H1 (cell line): Measurements from ENCODE around the gene MAP4K4. TPM values are rescaled to one million over a fixed set of nuclear protein-coding genes. Genes with fewer than 3 reads are reported as not detected.

Source experiments
- CTCF ChIA-PET: fragments of 300-600 bp; sonication (Branson Sonifier 250); formaldehyde crosslinking; loops from one replicate; lab custom pipeline; 2021; ENCODE audit not compliant: partially characterized antibody; lab: Charles Lee
- POLR2A ChIA-PET: fragments of 300-600 bp; sonication (Branson Sonifier 250); formaldehyde crosslinking; loops from one replicate; lab custom pipeline; 2021; ENCODE audit warnings: inconsistent platforms; ENCODE audit not compliant: partially characterized antibody; lab: Charles Lee
- DNase-seq, 2 experiments: peaks; one replicate each; pipeline versions ENCODE4 v3.0.0 to v3.0.0-alpha.2; 2010 to 2022; ENCODE audit warnings: low spot score in 2 of 2, low read depth in 1 of 2, mixed read lengths in 1 of 2
- FAIRE-seq: peaks from 2 replicates; lab custom pipeline; 2011; peaks lifted over from hg19 to GRCh38; lab: Jason Lieb, UNC
- H2AFZ ChIP-seq: 2 replicates; pipeline ENCODE4 v1.8.1; 2012; ENCODE audit warnings: low read length, inconsistent platforms
- H2AK5ac ChIP-seq: 2 replicates; pipeline ENCODE4 v1.6.1; 2013; ENCODE audit warnings: low read depth, low read length
- H2BK120ac ChIP-seq: replicated peaks from 2 replicates; pipeline ENCODE3; 2013; ENCODE audit warnings: low read depth, low read length, inconsistent platforms
- H2BK12ac ChIP-seq: 2 replicates; pipeline ENCODE4 v1.6.1; 2013; ENCODE audit warnings: low read depth, low read length
- H2BK15ac ChIP-seq: 2 replicates; pipeline ENCODE4 v1.6.1; 2013; ENCODE audit warnings: low read length
- H2BK20ac ChIP-seq: 2 replicates; pipeline ENCODE4 v1.6.1; 2013; ENCODE audit warnings: low read length
- H2BK5ac ChIP-seq: 2 replicates; pipeline ENCODE4 v1.6.1; 2013; ENCODE audit warnings: low read depth, low read length
- H3K14ac ChIP-seq: 2 replicates; pipeline ENCODE4 v1.6.1; 2013; ENCODE audit warnings: inconsistent platforms; ENCODE audit not compliant: insufficient read length
- H3K18ac ChIP-seq: 2 replicates; pipeline ENCODE4 v1.6.1; 2013; ENCODE audit warnings: low read length; ENCODE audit errors: extremely low read depth
- H3K23ac ChIP-seq: 2 replicates; pipeline ENCODE4 v1.6.1; 2013; ENCODE audit warnings: inconsistent platforms; ENCODE audit not compliant: insufficient read length
- H3K23me2 ChIP-seq: 2 replicates; pipeline ENCODE4 v1.6.1; 2013; ENCODE audit warnings: low read depth, low read length
- H3K27ac ChIP-seq: 2 replicates; pipeline ENCODE4 v1.6.1; 2011; ENCODE audit warnings: low read depth, low read length, inconsistent platforms
- H3K27me3 ChIP-seq, 4 experiments: replicated peaks in 1 of 4; 1 replicate in 1 of 4; 2 replicates in 3 of 4; pipeline versions ENCODE4 v1.6.1 to v1.8.1; 2011 to 2013; ENCODE audit warnings: low read length in 3 of 4, mild to moderate bottlenecking in 3 of 4, inconsistent platforms in 2 of 4, mixed read lengths in 2 of 4, moderate library complexity in 1 of 4; ENCODE audit not compliant: control insufficient read depth in 3 of 4, insufficient read depth in 3 of 4; ENCODE audit errors: extremely low read depth in 1 of 4
- H3K36me3 ChIP-seq, 4 experiments: 2 replicates each; pipeline versions ENCODE4 v1.6.1 to v1.8.1; 2011 to 2013; ENCODE audit warnings: mild to moderate bottlenecking in 4 of 4, low read length in 3 of 4, moderate library complexity in 2 of 4, control low read depth in 1 of 4, inconsistent platforms in 1 of 4; ENCODE audit not compliant: insufficient read depth in 4 of 4, control insufficient read depth in 2 of 4
- H3K4ac ChIP-seq: replicated peaks from 2 replicates; pipeline ENCODE3; 2013; ENCODE audit warnings: low read length, low read depth, mixed read lengths, inconsistent platforms; ENCODE audit not compliant: insufficient read length
- H3K4me1 ChIP-seq, 4 experiments: replicated peaks in 1 of 4; 1 replicate in 1 of 4; 2 replicates in 3 of 4; pipeline versions ENCODE4 v1.6.1 to v1.8.1; 2011 to 2013; ENCODE audit warnings: low read length in 3 of 4, inconsistent platforms in 2 of 4, mixed read lengths in 1 of 4; ENCODE audit not compliant: insufficient read depth in 4 of 4, control insufficient read depth in 3 of 4
- H3K4me2 ChIP-seq, 2 experiments: 2 replicates each; pipeline versions ENCODE4 v1.6.1 to v1.8.1; 2011 to 2013; ENCODE audit warnings: low read depth in 2 of 2, low read length in 2 of 2, control low read depth in 1 of 2, inconsistent platforms in 1 of 2, mild to moderate bottlenecking in 1 of 2; ENCODE audit not compliant: insufficient read depth in 1 of 2
- H3K4me3 ChIP-seq, 4 experiments: fragments of 200-600, 300-600 bp in 1 of 4; sonication (generic), shearing (Covaris generic), sonication (Bioruptor Twin) in 1 of 4; 2 replicates each; pipeline versions ENCODE4 v1.5.1 to v1.8.1; 2011 to 2016; ENCODE audit warnings: low read length in 4 of 4, low read depth in 3 of 4, control low read depth in 2 of 4, inconsistent platforms in 2 of 4, mild to moderate bottlenecking in 2 of 4, mixed read lengths in 1 of 4, moderate library complexity in 1 of 4; ENCODE audit not compliant: insufficient read depth in 2 of 4; ENCODE audit errors: extremely low read depth in 1 of 4
- H3K56ac ChIP-seq: replicated peaks from 2 replicates; pipeline ENCODE3; 2013; ENCODE audit warnings: low read depth, mild to moderate bottlenecking, mixed read lengths, low read length, inconsistent platforms; ENCODE audit not compliant: insufficient read length
- H3K79me1 ChIP-seq: 2 replicates; pipeline ENCODE4 v1.6.1; 2013; ENCODE audit warnings: low read depth, low read length, control low read depth
- H3K79me2 ChIP-seq, 2 experiments: 2 replicates each; pipeline versions ENCODE4 v1.6.1 to v1.8.1; 2012 to 2013; ENCODE audit warnings: low read length in 2 of 2, mild to moderate bottlenecking in 2 of 2, inconsistent platforms in 1 of 2; ENCODE audit not compliant: insufficient read depth in 2 of 2, control insufficient read depth in 1 of 2
- H3K9ac ChIP-seq, 4 experiments: replicated peaks in 1 of 4; 1 replicate in 1 of 4; 2 replicates in 3 of 4; pipeline versions ENCODE4 v1.6.1 to v1.8.1; 2011 to 2013; ENCODE audit warnings: low read depth in 3 of 4, low read length in 3 of 4, control low read depth in 2 of 4, mild to moderate bottlenecking in 2 of 4, moderate library complexity in 2 of 4, inconsistent platforms in 1 of 4; ENCODE audit errors: extremely low read depth in 1 of 4
- H3K9me3 ChIP-seq, 2 experiments: 2 replicates each; pipeline versions ENCODE4 v1.6.1 to v1.8.1; 2012 to 2013; ENCODE audit warnings: mild to moderate bottlenecking in 2 of 2, moderate library complexity in 2 of 2, control low read depth in 1 of 2, inconsistent platforms in 1 of 2, low read depth in 1 of 2, low read length in 1 of 2, mixed read lengths in 1 of 2; ENCODE audit not compliant: insufficient read depth in 2 of 2
- H4K20me1 ChIP-seq, 2 experiments: replicated peaks in 1 of 2; 2 replicates each; pipeline versions ENCODE3 to v1.8.1; 2011 to 2013; ENCODE audit warnings: inconsistent platforms in 2 of 2, low read length in 2 of 2, mild to moderate bottlenecking in 1 of 2; ENCODE audit not compliant: insufficient read depth in 2 of 2, control insufficient read depth in 1 of 2
- H4K5ac ChIP-seq: 2 replicates; pipeline ENCODE4 v1.6.1; 2013; ENCODE audit warnings: low read length, low read depth, mixed read lengths, inconsistent platforms; ENCODE audit not compliant: insufficient read length
- H4K8ac ChIP-seq: 2 replicates; pipeline ENCODE4 v1.8.0; 2013; ENCODE audit warnings: mild to moderate bottlenecking, moderate library complexity, low read length, inconsistent platforms; ENCODE audit not compliant: insufficient read depth; ENCODE audit errors: extremely low read depth
- H4K91ac ChIP-seq: replicated peaks from 2 replicates; pipeline ENCODE3; 2013; ENCODE audit warnings: low read length, mixed read lengths, inconsistent platforms; ENCODE audit not compliant: insufficient read length
- BCL11A ChIP-seq, 2 experiments: IDR thresholded peaks; one replicate each; pipeline ENCODE4 v1.6.1; 2011; ENCODE audit warnings: low read depth in 2 of 2, low read length in 2 of 2, mild to moderate bottlenecking in 2 of 2
- CREB1 ChIP-seq: IDR thresholded peaks from 2 replicates; pipeline ENCODE4 v1.6.1; 2012; ENCODE audit warnings: inconsistent platforms
- CTCF ChIP-seq, 3 experiments: IDR thresholded peaks; 1 replicate in 2 of 3; 2 replicates in 1 of 3; pipeline versions ENCODE4 v1.5.1 to v1.6.1; 2011; ENCODE audit warnings: low read length in 3 of 3, mild to moderate bottlenecking in 3 of 3, inconsistent platforms in 2 of 3, low read depth in 1 of 3, moderate library complexity in 1 of 3; ENCODE audit not compliant: insufficient read depth in 1 of 3; ENCODE audit errors: control extremely low read depth in 1 of 3
- RAD21 ChIP-seq, 2 experiments: IDR thresholded peaks in 1 of 2; conservative IDR thresholded peaks in 1 of 2; 2 replicates each; pipeline ENCODE4 v1.6.1; 2011; ENCODE audit warnings: low read depth in 2 of 2, low read length in 2 of 2, improper control_type of control experiment in 1 of 2, inconsistent platforms in 1 of 2, mild to moderate bottlenecking in 1 of 2, moderate library complexity in 1 of 2
- RXRA ChIP-seq: IDR thresholded peaks from 2 replicates; pipeline ENCODE4 v1.6.1; 2011; ENCODE audit warnings: low read depth, mild to moderate bottlenecking, low read length, moderate library complexity; ENCODE audit not compliant: insufficient read depth
- WGBS, 2 experiments: shearing (Covaris generic) in 1 of 2; methylation state at CpG; one replicate each; pipeline versions ENCODE4 v1.1.6 to v1.1.7; 2013 to 2015; ENCODE audit warnings: low lambda C conversion rate in 2 of 2, mixed read lengths in 2 of 2, inconsistent platforms in 1 of 2, low coverage in 1 of 2, missing lambda C conversion rate in 1 of 2; ENCODE audit not compliant: insufficient replicate concordance in 2 of 2, insufficient coverage in 1 of 2, insufficient read length in 1 of 2; ENCODE audit errors: extremely low coverage in 1 of 2, missing lambda C conversion rate in 1 of 2; 5-methylcytosine and 5-hydroxymethylcytosine counted together
- polyA plus RNA-seq, 7 experiments: library from polyadenylated mRNA; depleted of rRNA in 3 of 7; stranded (reverse) in 5 of 7; unstranded in 2 of 7; fragments of >200 nt in 5 of 7; fragments of 200-250 nt in 2 of 7; gene quantifications; 1 replicate in 5 of 7; 2 replicates in 1 of 7; 4 replicates in 1 of 7; pipeline versions ENCODE4 v1.2.1 to v1.2.3, GENCODE V29; 2011 to 2013; ENCODE audit warnings: missing spikeins in 2 of 7, mixed read lengths in 2 of 7
- total RNA-seq: library from RNA; stranded (reverse); fragmentation: NEBNext Ultra II Directional; extraction: Animal tissue kit (Norgen Biotek cat#: 25700); gene quantifications from 2 replicates; pipeline ENCODE4 v1.2.1, GENCODE V29; 2021

Gene MAP4K4
- total and polyA plus RNA-seq, 2 of the 8 experiments (the other 6 are each of a cell fraction or from before 2014, with no cell fraction given), result 53.2 to 138 TPM

DNA sequence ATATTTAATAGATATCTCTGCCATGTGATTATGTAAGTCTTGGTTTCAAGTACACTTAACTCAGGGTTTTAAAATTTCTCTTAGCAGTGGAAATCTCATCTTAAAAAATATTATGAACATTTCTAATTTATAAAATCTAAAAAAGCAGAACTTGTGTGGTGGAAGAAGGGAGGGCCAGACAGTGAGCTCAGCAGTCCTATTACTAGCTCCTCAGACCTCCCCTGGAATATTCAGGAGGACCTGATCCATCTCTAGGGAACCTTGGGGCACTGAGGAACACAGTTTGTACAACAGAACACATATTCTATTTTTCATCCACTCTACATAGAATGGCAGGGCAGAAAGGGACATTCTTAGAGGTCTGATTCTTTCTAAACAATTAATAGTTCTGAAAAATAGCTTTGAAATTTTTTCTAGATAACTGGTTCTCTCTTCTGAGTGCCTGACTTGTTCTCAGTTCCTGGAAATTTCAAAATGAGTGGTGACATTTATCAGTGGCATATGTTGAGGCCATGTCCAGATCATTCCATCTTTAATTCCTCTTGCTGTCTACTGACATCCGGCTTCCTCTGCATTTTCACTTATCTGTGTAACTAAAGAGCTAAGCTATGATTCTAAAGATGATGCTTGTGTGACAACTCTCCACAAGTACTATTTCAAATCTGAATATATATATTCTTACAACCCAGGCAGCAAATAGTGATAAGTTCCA, 8.2 kb upstream of the MAP4K4 start:
- no peak overlapping the region for H3K9ac ChIP-seq
- no peaks in the 10 kb centered on the region for H4K20me1 ChIP-seq
- no peak overlapping the region for H3K4me2 ChIP-seq
- H3K36me3 ChIP-seq, result no peaks in the 10 kb centered on the region
- H3K18ac ChIP-seq, result no peak overlapping the region
- no peak overlapping the region for H4K5ac ChIP-seq
- H3K23ac ChIP-seq, result no peak overlapping the region
- H3K4ac ChIP-seq, result peak overlapping the region; percentile 84
- H2AK5ac ChIP-seq, result no peak overlapping the region
- DNase-seq (no peak), FAIRE-seq (no peak)
- WGBS, 2 experiments, result 86% methylated on average over 1 of the region's 1 CpG; no CpG with 5 or more reads in 1 of the 2 experiments
- no peaks in the 10 kb centered on the region for H3K79me1 ChIP-seq
- no peaks in the 10 kb centered on the region for H3K23me2 ChIP-seq
- H3K56ac ChIP-seq, result no peak overlapping the region
- TF ChIP-seq RAD21 (IDR thresholded peaks at IDR 0.05 in 1 of 2, conservative IDR thresholded peaks at IDR 0.05 in 1 of 2; ENCODE audit: low read depth in 2 of 2, low read length in 2 of 2), result no peak
- TF ChIP-seq CTCF (IDR thresholded peaks at IDR 0.05; ENCODE audit: control extremely low read depth in 1 of 3, insufficient read depth in 1 of 3, low read depth in 1 of 3, low read length in 3 of 3), result no peak
- TF ChIP-seq CREB1, result no peak
- TF ChIP-seq RXRA, result no peak
- TF ChIP-seq BCL11A (IDR thresholded peaks at IDR 0.05; ENCODE audit: low read depth in 2 of 2, low read length in 2 of 2), result no peak
- 0 out of 4 replicates have a peak, but pooled peaks cover 0 to 2% of the 10 kb centered on the region in 2 experiments for H3K9me3 ChIP-seq
- ChIA-PET POLR2A (interaction anchor here (0.8 to 1.3 kb wide), 3 partner anchors 8 to 11 kb away, joined by 3 to 5 read pairs (median 4); partner anchors contain the start of gene MAP4K4), CTCF (interaction anchor here (0.6 to 1.2 kb wide), 5 partner anchors 8 to 437 kb away, joined by 3 to 6 read pairs (median 3); partner anchors contain the start of gene CNOT11)
- no peak overlapping the region for H2BK20ac ChIP-seq
- no peak overlapping the region for H3K14ac ChIP-seq
- H4K91ac ChIP-seq, result no peak overlapping the region
- no peak overlapping the region for H3K4me3 ChIP-seq
- H3K4me1 ChIP-seq, result no peaks in the 10 kb centered on the region
- no peak overlapping the region for H4K8ac ChIP-seq
- no peak overlapping the region for H2BK15ac ChIP-seq
- 0 out of 7 replicates have a peak, but pooled peaks cover 0 to 2% (median 0%) of the 10 kb centered on the region in 4 experiments for H3K27me3 ChIP-seq
- H3K27ac ChIP-seq, result no peak overlapping the region
- no peak overlapping the region for H2BK5ac ChIP-seq
- H2BK12ac ChIP-seq, result no peak overlapping the region
- H2AFZ ChIP-seq, result no peak overlapping the region
- H2BK120ac ChIP-seq, result no peak overlapping the region
- no peaks in the 10 kb centered on the region for H3K79me2 ChIP-seq
